HG02840 (cell line): ENCODE data around the gene INTS1.

Experiments
- ATAC-seq: cut with Tn5 transposase; IDR thresholded peaks from one replicate; pipeline ENCODE4 v1.9.1; 2021; ENCODE audit warnings: mild to moderate bottlenecking, moderate library complexity, moderate number of reproducible peaks; ENCODE audit not compliant: unreplicated experiment, low FRiP score

Gene INTS1

DNA sequence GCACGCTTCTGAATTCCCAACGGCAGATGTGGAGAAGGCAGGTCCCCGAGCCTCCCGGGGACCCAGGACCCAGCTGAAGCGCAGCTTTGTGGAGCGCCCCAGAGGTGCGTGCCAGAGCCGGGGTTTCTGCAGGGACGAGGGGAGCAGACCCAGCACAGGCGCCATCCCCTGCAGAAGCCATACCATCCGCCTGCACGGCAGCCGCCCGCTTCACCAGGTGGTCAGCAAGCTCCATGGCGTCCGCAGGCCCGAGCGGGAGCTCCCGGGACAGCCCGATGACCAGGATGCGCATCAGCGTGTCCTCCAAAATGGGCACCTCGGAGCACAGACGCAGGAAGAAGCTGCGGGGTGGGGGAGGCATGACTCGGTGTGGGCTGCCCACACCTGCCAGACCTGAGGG lies 10.6 kb downstream of the INTS1 start:
- ATAC-seq: no peak

DNA sequence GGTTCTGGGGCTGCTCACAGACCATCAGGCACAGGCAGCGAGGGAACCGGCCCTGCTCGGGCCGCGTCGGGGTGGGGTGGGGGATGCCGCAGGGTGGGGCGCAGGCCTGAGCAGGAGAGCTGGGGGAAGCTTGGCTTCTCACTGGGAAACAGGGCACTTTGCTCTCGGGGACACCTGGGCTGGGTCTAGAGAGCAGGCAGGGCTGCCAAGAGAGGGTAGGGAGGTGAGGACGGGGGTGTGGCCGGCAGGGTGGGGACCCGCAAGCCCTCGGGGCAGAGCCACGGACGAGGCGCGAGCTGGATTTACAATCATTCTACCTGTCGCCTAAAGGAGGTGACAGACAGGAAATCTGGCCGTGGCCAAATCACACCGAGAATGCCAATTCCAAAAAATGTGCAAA lies 11.1 kb downstream of the INTS1 start:
- ATAC-seq: no peak

- no peak for ATAC-seq
Observed at GRCh38 chr7:1492640-1493039, 11.5 kb downstream of the INTS1 start.

- no peak for ATAC-seq
Observed at GRCh38 chr7:1492221-1492620, 12.0 kb downstream of the INTS1 start.

- no peak for ATAC-seq
Observed at GRCh38 chr7:1490837-1491236, 13.4 kb downstream of the INTS1 start.

DNA sequence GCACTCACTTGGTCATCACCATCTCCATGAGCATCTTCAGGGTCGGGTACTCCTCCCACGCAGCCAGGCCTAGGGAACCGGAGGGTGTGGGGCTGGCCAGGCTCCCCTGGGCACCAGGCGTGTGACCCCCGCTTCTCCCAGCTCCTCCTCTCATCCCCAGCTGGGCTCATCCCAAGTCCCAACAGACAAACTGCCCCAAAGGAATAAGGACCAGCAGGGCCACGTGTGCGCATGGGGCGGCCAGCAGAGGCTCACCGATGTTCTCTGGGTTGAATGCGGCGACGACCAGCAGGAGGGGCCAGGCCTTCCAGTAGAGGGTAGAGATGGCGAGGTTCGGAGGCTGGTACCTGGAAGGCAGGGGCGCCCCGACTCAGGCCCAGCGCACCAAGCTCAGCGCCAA lies 14.9 kb downstream of the INTS1 start:
- no peak for ATAC-seq

DNA sequence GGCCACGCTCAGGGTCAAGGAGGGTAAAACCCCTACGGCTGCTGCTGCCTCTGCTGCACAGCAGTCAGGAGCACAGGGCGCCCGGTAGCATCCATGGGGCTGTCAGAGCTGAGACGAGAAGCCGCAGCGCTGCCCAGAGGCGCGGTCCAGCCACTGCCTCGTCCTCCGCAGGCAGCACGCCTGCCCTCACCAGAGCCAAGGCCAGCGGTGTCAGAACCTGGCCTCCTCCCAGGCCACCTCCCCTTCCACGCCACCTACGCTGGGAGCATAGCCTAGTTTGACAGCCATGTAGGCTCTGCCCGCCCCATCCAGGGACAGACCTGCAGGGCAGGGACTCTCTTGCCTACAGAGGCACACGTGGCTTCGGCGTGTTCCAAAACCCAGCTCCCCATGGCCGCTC lies 16.2 kb downstream of the INTS1 start:
- no peak for ATAC-seq

- ATAC-seq: no peak
Observed at GRCh38 chr7:1487466-1487865, 16.7 kb downstream of the INTS1 start.

GRCh38 chr7:1486571-1486970 lies 17.6 kb downstream of the INTS1 start:
- ATAC-seq: no peak

- ATAC-seq: no peak
Observed at GRCh38 chr7:1485156-1485555, 19.0 kb downstream of the INTS1 start.

DNA sequence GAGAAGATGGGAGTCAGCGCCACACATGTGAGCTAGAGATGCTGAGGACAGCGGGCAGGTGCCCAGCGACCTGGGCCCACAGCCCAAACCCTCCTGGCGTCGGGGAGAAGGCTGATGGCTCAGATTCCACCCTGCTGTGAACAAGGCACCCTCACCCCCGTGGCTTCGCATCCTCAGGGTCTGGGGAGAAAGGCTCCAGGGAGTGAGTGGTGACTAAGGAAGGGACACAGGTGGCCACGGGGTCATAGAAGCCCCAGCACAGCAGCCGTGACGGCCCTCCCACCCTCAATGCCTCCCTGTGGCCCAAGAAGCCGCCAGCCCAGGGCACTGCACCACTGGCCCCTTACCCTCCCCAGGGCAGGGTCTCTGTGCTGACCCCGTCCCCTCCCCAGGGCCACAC lies 19.6 kb downstream of the INTS1 start:
- ATAC-seq: no peak

- no peak for ATAC-seq
Observed at GRCh38 chr7:1483536-1484505, 20.4 kb downstream of the INTS1 start.

DNA sequence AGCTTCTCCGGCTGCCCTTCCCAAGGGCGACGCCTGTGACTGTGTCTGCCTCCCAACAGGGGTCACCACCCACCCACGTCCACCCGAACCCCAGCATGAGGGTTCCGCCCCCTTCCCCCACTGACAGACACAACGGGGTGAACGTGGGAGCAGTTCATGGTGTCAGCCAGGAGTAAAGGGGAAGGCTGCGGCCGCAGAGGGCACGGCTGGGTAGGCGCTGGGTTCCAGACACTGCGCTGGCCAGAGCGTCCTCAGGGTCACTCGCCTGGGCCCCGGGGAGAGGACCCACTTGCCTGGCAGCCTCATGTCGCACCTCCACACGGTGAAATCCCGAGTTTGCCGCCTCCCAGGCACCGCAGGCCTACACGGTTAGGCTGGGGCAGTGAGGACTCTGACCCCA lies 21.1 kb downstream of the INTS1 start:
- ATAC-seq: no peak

GRCh38 chr7:1481300-1481699 lies 22.9 kb downstream of the INTS1 start:
- ATAC-seq: no peak

DNA sequence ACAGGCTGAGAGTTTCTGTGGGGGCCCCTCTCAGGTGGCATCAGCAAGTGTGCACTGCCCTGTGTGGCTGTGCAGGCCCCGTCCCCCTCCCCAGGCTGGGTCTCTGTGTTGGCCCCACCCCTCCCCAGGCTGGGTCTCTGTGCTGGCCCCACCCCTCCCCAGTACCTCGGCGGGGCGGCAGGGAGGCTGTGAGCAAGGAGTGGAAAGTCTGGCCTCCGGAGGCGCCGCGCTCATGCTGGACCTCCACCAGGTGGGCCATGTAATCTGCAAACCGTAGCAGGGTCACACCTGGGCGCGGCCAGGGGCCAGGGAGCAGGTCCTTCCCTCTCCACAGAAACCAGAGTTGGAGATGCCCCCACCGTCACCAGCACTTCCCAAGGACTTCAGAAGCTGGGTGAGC lies 23.5 kb downstream of the INTS1 start:
- no peak for ATAC-seq

DNA sequence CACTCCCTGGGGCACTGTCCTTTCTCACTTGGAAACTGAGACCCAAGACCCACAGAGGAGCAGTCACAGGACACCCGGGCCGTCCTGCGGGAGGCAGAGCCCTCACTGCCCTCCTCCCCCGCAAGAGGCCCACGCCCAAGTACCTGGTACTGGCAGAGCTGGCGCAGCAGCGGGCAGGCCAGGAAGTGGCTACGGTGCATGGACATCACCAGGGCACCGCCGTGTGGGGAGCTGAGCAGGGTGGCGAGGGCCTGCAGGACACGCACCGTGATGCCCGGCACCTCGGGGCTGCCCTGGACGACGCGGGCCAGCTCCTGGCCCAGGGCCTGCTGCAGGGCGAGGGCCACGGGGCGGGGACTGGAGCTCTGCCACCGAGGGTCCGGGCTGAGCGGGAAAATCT lies 24.9 kb downstream of the INTS1 start:
- no peak for ATAC-seq

GRCh38 chr7:1478480-1478879 lies 25.7 kb downstream of the INTS1 start:
- no peak for ATAC-seq

GRCh38 chr7:1476859-1477258 lies 27.3 kb downstream of the INTS1 start:
- ATAC-seq: no peak

DNA sequence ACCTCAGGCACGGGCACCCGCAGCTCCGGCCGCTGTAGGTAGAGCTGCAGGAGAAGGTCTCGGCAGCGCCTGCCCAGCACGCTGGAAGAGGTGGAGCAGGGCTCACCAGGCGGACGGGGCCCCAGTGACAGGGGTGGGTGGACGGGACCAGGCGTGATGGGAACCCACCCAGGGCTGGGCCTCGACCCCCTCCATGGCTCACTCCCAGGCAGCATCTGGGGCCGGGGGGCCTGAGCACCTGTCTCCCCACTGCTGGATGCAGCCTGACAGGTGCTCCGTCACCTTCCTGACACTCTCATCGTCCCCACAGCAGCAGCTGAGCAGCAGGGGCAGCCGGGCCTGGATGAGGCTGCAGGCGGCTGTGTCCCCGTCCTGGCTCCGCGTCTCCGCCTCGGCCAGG lies 28.2 kb downstream of the INTS1 start:
- ATAC-seq: no peak

DNA sequence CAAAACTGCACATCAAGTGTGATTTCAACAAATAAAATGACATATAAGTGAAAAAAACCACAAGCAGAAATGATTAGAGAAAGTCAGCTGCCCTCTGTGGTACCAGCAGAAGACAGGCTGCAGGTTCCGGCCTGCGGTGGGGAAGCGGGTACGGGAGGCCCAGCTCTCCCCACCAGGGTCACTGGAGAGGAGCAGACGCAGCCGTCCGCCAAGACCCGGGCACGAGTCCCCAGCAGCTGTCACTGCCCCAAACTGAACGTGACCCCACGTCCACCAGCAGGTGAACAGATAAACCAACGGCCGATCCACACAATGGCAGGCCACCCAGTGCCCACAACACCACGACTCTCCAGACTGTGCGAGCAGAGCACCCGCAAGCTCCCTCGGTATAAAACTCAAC lies 28.8 kb downstream of the INTS1 start:
- ATAC-seq: no peak

GRCh38 chr7:1474736-1475135 lies 29.5 kb downstream of the INTS1 start:
- ATAC-seq: no peak

DNA sequence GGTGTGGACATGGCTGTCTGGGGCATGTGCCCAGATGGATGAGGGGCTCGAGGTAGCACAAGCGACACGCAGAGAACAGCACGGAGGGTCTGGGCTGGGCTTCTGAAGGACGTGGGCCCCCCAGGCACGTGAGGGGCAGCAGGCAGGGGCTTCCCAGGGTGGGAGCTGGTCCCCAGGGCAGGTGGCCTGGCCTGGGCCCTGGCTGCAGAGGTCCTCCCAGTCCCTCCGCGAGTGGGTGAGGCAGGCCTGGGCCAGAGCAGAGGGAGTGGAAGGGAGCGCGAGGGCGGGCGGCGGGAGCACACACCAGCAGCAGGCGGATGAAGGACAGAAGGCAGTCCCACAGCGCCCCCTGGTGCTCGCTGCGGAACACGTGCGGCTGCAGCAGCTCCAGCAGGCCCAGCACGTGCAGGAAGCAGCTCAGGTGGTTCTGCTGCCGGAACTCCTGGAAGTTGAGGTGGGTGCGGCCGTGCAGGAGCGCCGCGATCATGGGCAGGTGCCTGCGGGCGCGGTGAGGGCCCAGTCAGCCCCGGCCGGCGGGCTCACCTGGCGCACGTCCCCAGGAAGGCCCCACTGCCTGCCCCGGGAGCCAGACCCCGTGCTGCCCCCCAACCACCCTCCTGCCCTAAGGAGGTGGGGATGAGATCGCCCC lies 30.2 kb downstream of the INTS1 start:
- no peak for ATAC-seq
